ENCODE results near the gene ABCB11.

Gene ABCB11

GRCh38 chr2:169031202-169031601, at the start of gene ABCB11:
Gene ABCB11, minus strand, starts transcription at chr2:169031324. Its CDS starts 13,199 bp downstream, at chr2:169018125.
- DNase-seq (ENCODE audit: low read depth) = no peak
- no peak within 1 kb of the TSS for H3K4me3 ChIP-seq (ENCODE audit: low read length)
- no peak for TF ChIP-seq CTCF (IDR thresholded peaks at IDR 0.05; ENCODE audit: insufficient read depth, low read depth, low read length, missing control alignments)

GRCh38 chr2:169080250-169081069, 49.3 kb upstream of the ABCB11 start:
- no peak overlapping the region for H3K4me3 ChIP-seq (ENCODE audit: low read length)
- no peak for TF ChIP-seq CTCF (IDR thresholded peaks at IDR 0.05; ENCODE audit: insufficient read depth, low read depth, low read length, missing control alignments)
- peak; percentile 54 for DNase-seq (ENCODE audit: low read depth)

- no peak for TF ChIP-seq CTCF (IDR thresholded peaks at IDR 0.05; ENCODE audit: insufficient read depth, low read depth, low read length, missing control alignments)
- no peak for DNase-seq (ENCODE audit: low read depth)
- no peak overlapping the region for H3K4me3 ChIP-seq (ENCODE audit: low read length)
These were observed 46.6 kb upstream of the ABCB11 start for GRCh38 chr2:169077674-169078240.

- H3K4me3 ChIP-seq (ENCODE audit: low read length) = no peak overlapping the region
- peak; percentile 44 for DNase-seq (ENCODE audit: low read depth)
- TF ChIP-seq CTCF (IDR thresholded peaks at IDR 0.05; ENCODE audit: insufficient read depth, low read depth, low read length, missing control alignments) = no peak
These were observed 43.0 kb upstream of the ABCB11 start for GRCh38 chr2:169073963-169074751.

GRCh38 chr2:169073211-169073962, 42.3 kb upstream of the ABCB11 start:
- DNase-seq (ENCODE audit: low read depth) = no peak
- TF ChIP-seq CTCF (IDR thresholded peaks at IDR 0.05; ENCODE audit: insufficient read depth, low read depth, low read length, missing control alignments) = no peak
- no peak overlapping the region for H3K4me3 ChIP-seq (ENCODE audit: low read length)

- peak; percentile 15 for DNase-seq (ENCODE audit: low read depth)
- TF ChIP-seq CTCF (IDR thresholded peaks at IDR 0.05; ENCODE audit: insufficient read depth, low read depth, low read length, missing control alignments) = no peak
- H3K4me3 ChIP-seq (ENCODE audit: low read length) = no peak overlapping the region
These were observed 41.2 kb upstream of the ABCB11 start for GRCh38 chr2:169072163-169072925.
